ENCODE measurements around the gene STOM. TPM values are rescaled to one million over a fixed set of nuclear protein-coding genes. Genes with fewer than 3 reads are reported as not detected.

STOM gene
- total RNA-seq, 1 experiment from 2014 or later, result 45.8 TPM

- DNase-seq (ENCODE audit: low read depth), result peak; percentile 97
These were observed 47.9 kb downstream of the STOM start for GRCh38 chr9:121322037-121322736.

GRCh38 chr9:121321016-121321503 is 49.0 kb downstream of the STOM start:
- DNase-seq (ENCODE audit: low read depth), result peak; percentile 93

GRCh38 chr9:121319383-121319780 is 50.7 kb downstream of the STOM start:
- no peak for DNase-seq (ENCODE audit: low read depth)

GRCh38 chr9:121318631-121319382 is 51.2 kb downstream of the STOM start:
- DNase-seq (ENCODE audit: low read depth), result no peak

- peak; percentile 33 for DNase-seq (ENCODE audit: low read depth)
These were observed 52.1 kb downstream of the STOM start for GRCh38 chr9:121317737-121318630.

GRCh38 chr9:121316852-121317373 is 53.1 kb downstream of the STOM start:
- no peak for DNase-seq (ENCODE audit: low read depth)

GRCh38 chr9:121316378-121316777 is 53.7 kb downstream of the STOM start:
- no peak for DNase-seq (ENCODE audit: low read depth)

GRCh38 chr9:121313458-121314152 is 56.4 kb downstream of the STOM start:
- no peak for DNase-seq (ENCODE audit: low read depth)

GRCh38 chr9:121312169-121312568 is 57.9 kb downstream of the STOM start:
- no peak for DNase-seq (ENCODE audit: low read depth)

GRCh38 chr9:121310571-121310970 is 59.5 kb downstream of the STOM start:
- DNase-seq (ENCODE audit: low read depth), result no peak

- DNase-seq (ENCODE audit: low read depth), result no peak
These were observed 60.1 kb downstream of the STOM start for GRCh38 chr9:121309833-121310425.

GRCh38 chr9:121309171-121309570 is 60.9 kb downstream of the STOM start:
- DNase-seq (ENCODE audit: low read depth), result no peak

GRCh38 chr9:121308765-121309164 is 61.3 kb downstream of the STOM start:
- DNase-seq (ENCODE audit: low read depth), result no peak

- no peak for DNase-seq (ENCODE audit: low read depth)
These were observed 62.1 kb downstream of the STOM start for GRCh38 chr9:121307976-121308375.

- DNase-seq (ENCODE audit: low read depth), result no peak
These were observed 64.6 kb downstream of the STOM start for GRCh38 chr9:121305269-121305994.

- DNase-seq (ENCODE audit: low read depth), result no peak
These were observed 65.3 kb downstream of the STOM start for GRCh38 chr9:121304707-121305106.

GRCh38 chr9:121303456-121304451 is 66.3 kb downstream of the STOM start:
- no peak for DNase-seq (ENCODE audit: low read depth)

GRCh38 chr9:121302786-121303185 is 67.3 kb downstream of the STOM start:
- DNase-seq (ENCODE audit: low read depth), result no peak

- DNase-seq (ENCODE audit: low read depth), result no peak
These were observed 67.7 kb downstream of the STOM start for GRCh38 chr9:121302341-121302740.
